HG03103 (cell line): ENCODE results near the gene ZNF654.
"Not testable (repeated sequence)": the region's sequence is repeated elsewhere in the genome, so short reads cannot be mapped to it uniquely, and the experiment has no call there.

Source experiments
- ATAC-seq: cut with Tn5 transposase; IDR thresholded peaks from one replicate; pipeline ENCODE4 v1.9.1; 2021; ENCODE audit warnings: low read depth; ENCODE audit not compliant: unreplicated experiment

The ZNF654 gene

DNA sequence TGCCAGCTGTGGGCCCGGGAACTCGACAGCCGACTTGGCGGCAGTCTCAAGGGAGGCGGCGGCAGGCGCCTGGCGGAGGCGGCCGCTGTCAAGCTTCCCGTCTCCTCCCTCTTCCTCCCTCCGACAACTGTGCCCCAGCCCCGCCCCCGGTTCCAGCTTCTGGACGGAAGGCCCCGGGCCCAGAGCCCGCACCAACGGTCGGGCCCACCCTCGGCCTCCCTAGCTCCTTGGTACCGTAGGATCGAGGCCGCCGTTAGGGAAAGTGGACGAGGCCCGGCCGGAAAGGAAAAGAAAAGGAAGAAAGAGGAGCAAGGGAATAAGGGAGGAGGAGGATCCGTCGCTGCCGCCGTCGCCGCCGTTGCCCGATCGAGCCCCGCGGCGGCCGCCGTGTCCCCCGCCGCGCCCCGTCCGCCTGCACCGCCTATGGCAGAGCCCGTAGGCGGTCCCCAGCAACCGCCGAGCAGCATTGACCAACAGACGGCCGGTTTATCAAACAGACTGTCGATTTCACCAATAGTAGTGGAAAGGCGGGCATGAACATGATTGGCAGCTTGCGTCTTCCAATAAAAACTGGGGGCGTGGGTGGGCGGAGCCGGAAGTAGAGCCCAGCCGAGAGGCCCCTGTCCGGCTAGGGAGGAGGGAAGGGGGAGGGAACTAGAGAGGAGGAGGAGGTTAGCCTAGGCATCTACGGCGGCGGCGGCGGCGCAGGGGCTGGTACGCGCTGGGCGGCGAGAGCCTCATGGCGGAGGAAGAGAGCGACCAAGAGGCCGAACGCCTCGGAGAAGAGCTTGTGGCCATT is at the start of gene ZNF654, which contains the start of gene CGGBP1:
TSS of gene ZNF654 (plus strand) at position 675 of the 799 bp plus-strand sequence. CDS start at position 740, 65 bp downstream.
TSS of gene CGGBP1 (minus strand) at position 425 of the 799 bp plus-strand sequence. CDS start 3,029 bp downstream, outside the sequence.
- ATAC-seq: peak; percentile 94

DNA sequence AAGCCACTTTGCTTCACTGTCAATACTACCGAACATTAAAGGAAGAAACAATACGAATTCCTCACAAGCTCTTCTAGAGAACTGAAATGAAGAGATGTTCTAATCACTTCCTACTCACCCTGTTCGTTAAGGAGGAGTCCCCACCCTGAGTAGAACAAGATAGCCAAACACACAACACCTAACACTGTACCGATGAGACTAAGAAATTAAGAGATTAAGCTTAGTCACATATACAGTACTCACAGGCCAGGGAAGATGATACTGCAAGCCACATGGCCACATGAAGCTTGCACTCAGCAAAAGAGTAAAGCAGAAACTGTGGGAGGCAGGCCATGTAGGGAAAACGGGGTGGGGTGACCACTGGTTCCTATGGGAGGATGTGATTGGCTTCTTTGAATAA is 48.2 kb upstream of the ZNF654 start:
- no peak for ATAC-seq

DNA sequence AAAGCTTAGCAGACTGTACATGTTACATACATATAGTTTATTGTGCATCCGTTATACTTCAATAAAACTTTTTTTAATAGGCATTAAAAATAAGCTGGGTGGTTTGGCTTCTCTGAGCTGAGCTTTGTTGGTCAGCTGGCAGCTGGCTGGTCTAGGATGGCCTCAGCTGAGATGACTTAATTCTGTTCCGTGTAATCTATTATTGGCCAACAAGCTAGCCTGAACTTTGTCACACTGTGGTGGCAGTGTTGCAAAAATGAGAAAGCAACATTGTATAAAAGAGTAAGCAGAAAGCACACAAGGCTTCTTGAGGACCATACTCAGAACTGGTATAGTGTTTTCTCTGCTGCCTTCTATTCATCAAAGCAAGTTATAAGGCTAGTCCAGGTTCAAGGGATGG is 45.5 kb upstream of the ZNF654 start:
- no peak for ATAC-seq

DNA sequence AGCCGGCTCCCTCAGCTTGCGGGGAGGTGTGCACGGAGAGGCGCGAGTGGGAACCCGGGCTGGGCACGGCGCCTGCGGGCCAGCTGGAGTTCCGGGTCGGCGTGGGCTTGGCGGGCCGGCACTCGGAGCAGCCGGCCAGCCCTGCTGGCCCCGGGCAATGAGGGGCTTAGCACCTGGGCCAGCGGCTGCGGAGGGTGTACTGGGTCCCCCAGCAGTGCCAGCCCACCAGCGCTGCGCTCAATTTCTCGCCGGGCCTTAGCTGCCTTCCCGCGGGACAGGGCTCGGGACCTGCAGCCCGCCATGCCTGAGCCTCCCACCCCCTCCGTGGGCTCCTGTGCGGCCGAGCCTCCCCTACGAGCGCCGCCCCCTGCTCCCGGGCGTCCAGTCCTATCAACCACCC is 43.4 kb upstream of the ZNF654 start:
- ATAC-seq: not testable (repeated sequence)

DNA sequence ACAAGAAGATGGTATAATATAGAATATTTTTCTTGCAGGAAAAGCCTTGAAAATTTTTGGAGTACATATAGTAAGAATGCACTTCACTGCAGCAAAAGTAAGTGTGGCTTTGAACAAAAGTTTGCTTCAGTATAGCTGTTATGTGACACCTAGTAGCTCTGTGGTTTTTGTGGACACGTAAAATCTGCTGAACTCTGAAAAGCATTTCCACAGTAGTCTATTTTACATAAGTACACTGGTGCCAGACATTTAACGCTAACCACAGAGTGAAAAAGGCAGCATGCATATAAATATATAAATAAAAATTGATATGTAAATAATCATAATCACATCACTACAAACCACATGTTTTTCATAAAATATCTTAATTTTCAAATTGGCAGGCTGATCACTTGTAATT is 40.0 kb upstream of the ZNF654 start:
- peak; percentile 98 for ATAC-seq

DNA sequence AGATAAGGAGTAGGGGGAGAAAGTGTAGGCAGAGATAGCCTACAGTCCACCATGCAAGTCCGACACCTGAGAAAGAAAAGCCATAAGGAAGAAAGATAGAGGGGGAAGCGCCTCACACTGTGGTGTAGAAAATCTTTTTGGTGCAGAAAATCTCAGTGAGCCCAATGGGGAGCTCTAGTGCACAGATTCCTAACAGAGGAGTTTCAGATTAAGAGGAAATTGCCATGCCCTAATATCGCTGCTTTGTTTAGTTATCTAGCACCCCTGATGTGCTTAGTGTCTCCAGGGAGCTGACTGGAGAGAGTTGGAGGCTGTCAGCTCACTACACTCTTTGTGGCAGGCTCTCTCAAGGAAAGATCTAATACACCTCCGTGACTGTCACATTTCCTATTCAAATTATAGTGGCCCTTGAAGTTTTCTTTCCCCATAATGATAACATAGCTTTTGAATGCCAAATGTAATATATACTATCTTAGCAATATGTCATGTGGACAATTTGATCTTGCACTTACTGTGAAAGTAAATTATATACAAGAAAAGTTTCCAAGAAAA is 34.0 kb upstream of the ZNF654 start:
- no peak for ATAC-seq

DNA sequence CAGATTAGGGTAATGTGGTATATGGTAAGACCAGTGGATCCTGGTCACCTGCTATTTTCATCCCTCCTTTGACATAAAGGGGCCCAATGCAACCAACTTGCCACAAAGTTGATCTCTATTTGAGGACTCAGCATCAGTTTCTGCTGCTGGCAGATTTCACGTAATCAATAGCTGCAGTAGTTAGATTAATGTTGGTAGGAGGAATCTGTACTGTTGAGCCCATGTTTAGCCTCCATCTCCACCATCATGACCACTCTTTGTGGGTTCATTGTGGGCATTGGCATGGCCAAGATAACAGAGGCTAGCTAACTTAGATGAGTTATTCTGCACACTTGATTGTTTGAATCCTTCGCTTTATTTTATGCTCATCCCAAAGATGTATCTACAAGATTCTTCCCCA is 30.2 kb upstream of the ZNF654 start:
- ATAC-seq: no peak

DNA sequence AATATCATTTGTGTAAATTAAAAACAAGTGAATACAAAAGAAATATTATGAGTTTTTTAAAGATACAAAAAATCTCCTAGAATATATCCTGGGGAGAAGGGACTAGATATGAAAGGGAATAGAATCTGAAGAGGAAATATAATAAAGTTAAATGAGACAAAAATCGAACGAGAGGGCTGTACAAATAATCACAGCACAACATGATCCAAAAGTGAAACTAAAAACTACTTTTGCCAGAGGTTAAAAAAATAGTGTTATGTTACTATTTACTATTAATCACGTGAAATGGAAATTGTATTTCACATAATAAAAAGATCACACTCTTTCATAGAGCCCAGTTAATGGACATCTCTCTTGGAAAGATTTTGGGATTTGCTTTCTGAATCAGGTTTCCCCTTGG is 28.8 kb upstream of the ZNF654 start:
- ATAC-seq: no peak

DNA sequence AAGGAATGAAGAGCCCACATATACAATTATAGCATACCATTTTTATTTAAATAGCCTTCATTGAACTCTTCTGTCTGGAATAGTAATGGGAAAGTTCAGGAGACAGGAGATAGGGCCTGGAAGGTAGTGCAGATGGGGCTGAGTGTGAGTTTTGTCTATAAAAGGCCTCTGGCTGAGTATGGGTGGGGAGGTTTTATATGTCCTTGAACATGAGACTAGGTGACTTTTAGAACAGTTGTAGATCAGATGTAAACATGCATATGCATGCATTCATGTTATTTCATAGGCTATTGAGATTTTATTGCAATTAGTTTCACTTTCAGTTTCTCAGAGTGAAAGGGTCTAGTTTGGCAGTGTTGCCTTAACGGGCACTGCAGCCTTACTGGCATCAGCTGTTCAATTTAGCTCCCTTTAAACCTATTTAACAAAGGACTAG is 27.4 kb upstream of the ZNF654 start:
- peak; percentile 46 for ATAC-seq

DNA sequence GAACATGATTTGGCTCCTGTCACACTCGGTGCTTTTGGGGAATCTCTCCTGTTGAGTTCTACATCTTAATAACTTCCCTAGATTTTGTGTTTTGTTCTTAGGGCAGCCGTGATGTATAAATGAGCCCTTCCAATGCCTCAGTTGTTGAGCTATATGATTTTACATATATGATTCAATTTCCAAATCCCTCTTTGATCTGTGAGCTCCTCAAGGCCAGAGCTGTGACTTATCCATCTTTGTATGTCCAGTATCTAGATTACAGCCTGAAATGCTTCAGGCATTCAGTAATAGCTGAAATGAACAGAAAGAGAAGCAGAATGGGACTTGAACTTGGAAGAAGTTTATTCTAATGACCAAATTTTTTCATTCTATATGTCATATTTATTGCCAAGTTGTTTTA is 26.8 kb upstream of the ZNF654 start:
- ATAC-seq: no peak

DNA sequence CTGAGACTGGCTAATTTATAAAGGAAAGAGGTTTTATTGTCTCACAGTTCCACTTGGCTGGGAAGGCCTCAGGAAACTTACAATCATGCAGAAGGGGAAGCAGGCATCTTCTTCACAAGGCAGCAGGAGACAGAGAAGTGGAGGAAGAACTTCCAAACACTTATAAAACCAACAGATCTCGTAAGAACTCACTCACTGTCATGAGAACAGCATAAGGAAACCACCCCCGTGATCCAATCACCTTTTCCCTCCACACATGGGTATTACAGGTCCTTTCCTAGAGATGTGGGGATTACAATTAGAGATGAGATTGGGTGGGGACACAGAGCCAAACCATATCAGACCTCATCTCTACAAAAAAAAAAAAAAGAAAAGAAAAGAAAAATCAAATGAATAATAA is 26.0 kb upstream of the ZNF654 start:
- no peak for ATAC-seq

DNA sequence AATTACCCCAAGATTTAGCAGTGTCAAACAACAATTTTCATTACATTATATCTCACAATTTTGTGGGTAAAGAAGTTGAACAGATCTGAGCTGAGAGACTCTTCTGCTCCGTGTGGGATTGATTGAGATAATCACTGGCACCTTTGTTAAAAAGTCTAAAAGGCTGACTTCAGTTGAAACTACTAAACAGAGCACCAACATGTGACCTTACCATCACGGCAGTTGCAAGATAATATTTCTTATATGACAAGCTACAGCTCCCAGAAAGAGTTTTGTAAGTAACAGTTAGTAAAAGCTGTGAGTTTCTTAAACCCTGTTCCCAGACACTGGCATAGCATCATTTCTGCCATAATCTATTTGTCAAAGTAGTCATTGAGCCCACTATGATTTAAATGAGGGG is 25.2 kb upstream of the ZNF654 start:
- no peak for ATAC-seq

DNA sequence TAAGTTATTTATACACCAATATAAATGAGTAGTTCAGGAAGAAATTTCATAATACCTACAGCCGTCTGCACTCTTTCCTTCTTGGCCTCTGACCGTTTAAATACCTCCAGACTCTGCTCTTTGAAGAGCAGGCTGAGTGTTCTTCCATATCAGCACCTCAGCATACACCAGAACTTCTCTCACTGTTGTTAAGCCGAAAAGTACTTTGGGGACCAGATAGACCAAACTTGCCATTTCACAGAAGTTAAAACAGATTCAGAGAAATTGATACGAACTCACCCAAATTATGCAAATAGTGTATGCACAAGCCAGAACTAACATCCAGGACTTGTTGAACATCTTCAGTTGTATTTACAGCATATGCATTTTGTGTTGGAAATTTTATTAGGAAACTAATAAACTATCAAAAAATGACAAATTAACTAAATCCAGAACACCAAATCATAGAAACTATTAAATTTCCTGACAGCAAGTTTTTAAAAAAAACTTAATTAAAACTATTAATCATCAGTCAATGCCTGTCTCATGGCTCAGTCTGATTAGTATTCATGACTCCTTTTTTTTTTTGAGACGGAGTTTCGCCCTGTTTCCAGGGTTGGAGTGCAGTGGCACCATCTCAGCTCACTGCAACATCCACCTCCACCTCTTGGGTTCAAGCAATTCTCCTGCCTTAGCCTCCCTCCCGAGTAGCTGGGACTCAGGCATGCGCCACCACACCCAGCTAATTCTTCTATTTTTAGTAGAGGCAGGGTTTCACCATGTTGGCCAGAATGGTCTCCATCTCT is 24.4 kb upstream of the ZNF654 start:
- ATAC-seq: no peak

DNA sequence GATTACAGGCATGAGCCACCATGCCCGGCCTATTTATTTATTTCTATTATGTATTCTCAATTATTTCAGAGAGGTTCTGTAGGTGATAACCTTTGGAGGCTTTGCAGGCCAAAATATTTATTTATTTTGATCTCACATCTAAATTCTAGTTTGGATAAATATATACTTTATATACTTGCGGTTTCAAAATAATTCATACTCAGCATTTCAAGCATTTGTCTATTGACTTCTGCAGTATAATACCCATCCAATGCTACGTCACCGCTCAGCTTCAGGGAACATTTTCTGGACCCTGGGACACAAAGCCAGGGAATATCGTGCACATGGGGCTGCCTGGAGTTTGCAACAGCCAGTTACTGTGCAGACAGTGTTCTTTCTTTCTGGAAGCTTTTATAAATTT is 22.8 kb upstream of the ZNF654 start:
- ATAC-seq: no peak

DNA sequence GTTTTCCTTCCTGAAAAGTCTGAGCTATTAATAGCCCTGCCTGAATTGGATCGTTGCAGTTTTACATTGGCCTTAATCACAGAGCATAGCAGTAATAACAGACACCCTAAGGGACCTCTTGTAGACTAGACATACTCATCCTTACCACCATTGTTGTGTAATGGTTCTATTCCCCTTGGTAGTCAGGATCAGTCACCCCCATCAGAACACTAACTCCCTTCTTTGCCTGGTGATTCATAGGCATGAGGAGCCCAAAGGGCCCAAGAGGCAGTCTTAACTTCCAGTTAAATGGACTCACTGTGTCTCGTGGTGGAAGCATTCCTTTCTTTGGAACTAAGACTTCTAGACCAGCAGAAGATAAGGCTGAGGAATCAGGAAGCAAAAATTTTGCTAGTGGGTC is 20.5 kb upstream of the ZNF654 start:
- no peak for ATAC-seq

DNA sequence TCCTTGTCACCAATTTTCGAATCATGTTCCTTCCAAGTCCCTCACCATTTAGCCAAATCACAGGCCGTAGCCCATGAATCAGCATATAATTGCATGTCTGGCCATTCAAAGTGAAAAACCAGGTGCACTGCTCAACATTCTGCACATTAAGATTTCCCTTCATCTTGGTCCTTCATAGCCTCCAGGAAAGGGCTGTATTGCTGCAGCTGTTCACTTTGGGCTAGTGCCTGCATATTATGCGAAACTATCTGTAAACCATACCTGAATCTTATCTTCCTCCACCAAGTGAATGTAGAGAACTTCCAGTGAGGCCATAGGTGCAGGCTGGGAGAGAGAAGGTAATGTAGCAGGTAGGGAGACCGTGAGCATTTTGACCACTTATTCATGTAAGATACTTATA is 18.5 kb upstream of the ZNF654 start:
- ATAC-seq: no peak

DNA sequence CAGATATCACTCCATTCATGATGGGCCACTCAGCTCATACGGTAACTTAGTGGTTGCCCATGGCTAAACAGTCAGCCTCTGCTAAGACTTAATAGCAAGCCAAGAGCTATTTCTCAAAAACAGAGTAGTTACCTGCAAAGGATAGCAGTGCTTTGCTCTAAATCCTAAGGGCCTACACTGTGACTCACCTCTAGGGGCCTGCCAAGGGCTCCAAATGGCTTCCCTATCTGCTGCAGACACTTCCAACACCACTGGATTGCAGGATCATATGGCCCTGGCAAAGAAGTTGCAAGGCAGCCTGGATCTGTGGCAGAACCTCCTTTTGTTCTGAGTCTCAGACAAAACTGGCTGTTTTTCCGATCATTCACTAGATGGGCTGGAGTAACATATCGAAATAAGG is 18.1 kb upstream of the ZNF654 start:
- no peak for ATAC-seq

DNA sequence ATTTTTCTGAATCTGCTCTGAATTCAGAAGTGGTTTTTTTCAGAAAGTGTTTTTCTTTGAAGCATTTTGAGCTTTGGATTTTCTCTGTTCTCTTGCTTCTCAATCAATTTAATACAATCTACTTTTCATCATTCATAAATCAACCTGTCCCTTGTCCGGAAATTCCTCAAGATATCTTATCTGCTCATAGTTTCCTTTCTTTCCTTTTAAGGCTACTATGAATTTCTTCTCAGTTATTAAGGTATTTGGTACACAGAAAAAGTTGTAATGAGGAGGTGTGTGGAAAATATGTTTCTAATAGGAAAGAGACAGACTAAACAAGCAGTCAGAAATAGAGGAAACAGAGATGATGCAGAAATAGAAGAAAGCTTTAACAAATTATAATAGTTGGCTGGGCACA is 14.6 kb upstream of the ZNF654 start:
- no peak for ATAC-seq

DNA sequence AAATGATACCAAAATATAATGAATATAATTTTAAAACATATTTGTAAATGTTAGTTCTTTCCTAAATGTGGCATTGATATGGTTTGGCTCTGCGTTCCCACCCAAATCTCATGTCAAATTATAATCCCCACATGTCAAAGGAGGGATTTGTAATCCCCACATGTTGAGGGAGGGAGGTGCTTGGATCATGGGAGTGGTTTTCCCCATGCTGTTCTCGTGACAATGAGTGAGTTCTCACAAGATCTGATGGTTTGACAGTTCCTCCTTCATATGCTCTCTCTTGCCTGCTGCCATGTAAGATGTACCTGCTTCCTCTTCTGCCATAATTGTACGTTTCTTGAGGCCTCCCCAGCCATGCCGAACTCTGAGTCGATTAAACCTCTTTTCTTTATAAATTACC is 12.3 kb upstream of the ZNF654 start:
- no peak for ATAC-seq

DNA sequence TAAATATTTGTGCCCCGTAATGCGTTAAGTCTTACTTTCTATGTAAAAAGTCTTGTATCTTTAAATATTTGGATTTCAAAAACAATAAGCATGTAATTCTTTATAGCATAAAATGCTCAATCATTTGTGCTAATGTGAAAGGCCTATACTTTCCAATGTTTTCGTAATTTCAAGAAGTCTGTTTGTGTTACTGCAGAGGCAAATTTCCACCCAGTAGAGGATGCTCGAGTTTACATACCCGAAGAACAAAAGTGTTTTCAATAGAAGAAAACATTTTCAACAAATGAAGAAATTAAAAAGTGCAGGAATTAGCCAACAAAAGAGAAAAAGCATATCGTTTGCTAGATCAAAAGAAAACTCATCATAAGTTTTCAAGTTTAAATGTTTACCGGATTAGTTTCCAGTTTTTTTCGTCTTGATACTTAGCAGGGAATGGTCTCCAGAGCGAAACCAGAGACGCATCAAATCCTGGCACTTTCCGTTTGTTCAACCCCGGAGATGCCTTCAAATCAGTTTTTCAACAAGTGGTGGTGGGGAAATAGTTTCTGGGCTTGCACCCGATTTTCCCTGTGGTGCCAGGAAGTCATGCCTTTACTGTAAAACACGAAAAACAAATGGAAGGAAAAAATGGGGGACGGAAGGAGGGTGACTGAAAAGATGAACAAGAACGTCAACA is 1.3 kb upstream of the ZNF654 start:
- no peak for ATAC-seq

DNA sequence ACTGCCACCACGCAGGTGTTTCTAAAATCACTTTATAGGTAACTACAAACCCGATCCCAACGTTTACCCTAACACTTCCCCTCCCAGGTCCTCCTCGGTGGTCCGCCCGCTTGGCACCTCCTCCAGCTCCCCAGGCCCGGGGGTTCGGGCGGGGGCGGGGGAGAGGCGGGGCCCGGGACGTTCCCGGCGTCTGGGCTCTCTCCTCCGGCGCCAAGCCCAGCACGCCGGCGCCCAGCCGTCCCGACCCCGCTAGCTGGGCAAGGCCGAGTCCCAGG is 812 bp upstream of the ZNF654 start:
- no peak for ATAC-seq
